GM23338 (cell line): ENCODE results near the gene LRRC38. TPM values are rescaled to one million over a fixed set of nuclear protein-coding genes. Genes with fewer than 3 reads are reported as not detected.

Experiments
- ATAC-seq: fragments of 200-7000 bp; cut with Tn5 transposase; 3 replicates; pipeline ENCODE4 v1.9.1; 2020
- DNase-seq: peaks from one replicate; pipeline ENCODE4 v3.0.0-alpha.2; 2015; ENCODE audit warnings: low spot score
- H2AFZ ChIP-seq: fragments of 200-600 bp; sonication (generic); 2 replicates; pipeline ENCODE4 v1.8.0; 2016; ENCODE audit warnings: antibody characterized with exemption, mild to moderate bottlenecking, moderate library complexity
- H3F3A ChIP-seq: fragments of 200-600 bp; sonication (generic); replicated peaks from 2 replicates; pipeline ENCODE4 v1.8.0; 2017; ENCODE audit warnings: antibody characterized with exemption, mixed run types, low read depth
- H3K27ac ChIP-seq: fragments of 200-600 bp; sonication (generic); 2 replicates; pipeline ENCODE4 v1.6.1; 2016; ENCODE audit warnings: low read depth
- H3K27me3 ChIP-seq: fragments of 200-600 bp; sonication (generic); 2 replicates; pipeline ENCODE4 v1.8.0; 2016; ENCODE audit warnings: mild to moderate bottlenecking, mixed run types, moderate library complexity; ENCODE audit not compliant: insufficient read depth
- H3K36me3 ChIP-seq: fragments of 200-600 bp; sonication (generic); 2 replicates; pipeline ENCODE4 v1.8.0; 2016; ENCODE audit warnings: mild to moderate bottlenecking; ENCODE audit not compliant: insufficient read depth
- H3K4me1 ChIP-seq: fragments of 200-600 bp; sonication (generic); 2 replicates; pipeline ENCODE4 v1.8.0; 2016; ENCODE audit warnings: mild to moderate bottlenecking, moderate library complexity; ENCODE audit not compliant: insufficient read depth
- H3K4me2 ChIP-seq: fragments of 200-600 bp; sonication (generic); 2 replicates; pipeline ENCODE4 v1.7.1; 2017; ENCODE audit warnings: mixed run types
- H3K4me3 ChIP-seq: fragments of 200-600 bp; sonication (generic); 2 replicates; pipeline ENCODE4 v1.6.1; 2016; ENCODE audit warnings: mixed run types
- H3K79me2 ChIP-seq: fragments of 200-600 bp; sonication (generic); replicated peaks from 2 replicates; pipeline ENCODE4 v1.8.0; 2017; ENCODE audit warnings: mild to moderate bottlenecking; ENCODE audit not compliant: insufficient read depth
- H3K9me2 ChIP-seq: fragments of 200-600 bp; sonication (generic); 2 replicates; pipeline ENCODE4 v1.8.0; 2017; ENCODE audit not compliant: insufficient read depth
- H4K20me1 ChIP-seq: fragments of 200-600 bp; sonication (generic); replicated peaks from 2 replicates; pipeline ENCODE4 v1.8.0; 2017; ENCODE audit warnings: mild to moderate bottlenecking; ENCODE audit not compliant: insufficient read depth
- H3K27ac Mint-ChIP-seq: 2 replicates; pipeline ENCODE4 v1.8.0; 2020; ENCODE audit warnings: inconsistent platforms, mild to moderate bottlenecking, moderate library complexity, mixed read lengths
- H3K27me3 Mint-ChIP-seq: 3 replicates; pipeline ENCODE4 v1.8.0; 2022; ENCODE audit warnings: low read depth, mild to moderate bottlenecking, moderate library complexity, mixed read lengths, inconsistent platforms; ENCODE audit not compliant: insufficient read depth, poor library complexity
- H3K36me3 Mint-ChIP-seq: 3 replicates; pipeline ENCODE4 v1.8.0; 2021; ENCODE audit warnings: low read depth, mild to moderate bottlenecking, inconsistent platforms, moderate library complexity, mixed read lengths
- H3K4me1 Mint-ChIP-seq: 3 replicates; pipeline ENCODE4 v1.8.0; 2020; ENCODE audit warnings: mild to moderate bottlenecking, inconsistent platforms, mixed read lengths
- H3K4me3 Mint-ChIP-seq: 3 replicates; pipeline ENCODE4 v1.8.0; 2021; ENCODE audit warnings: moderate library complexity, mild to moderate bottlenecking, inconsistent platforms, mixed read lengths
- H3K9me3 Mint-ChIP-seq: 3 replicates; pipeline ENCODE4 v1.8.0; 2020; ENCODE audit warnings: moderate library complexity, mild to moderate bottlenecking, inconsistent platforms, mixed read lengths
- EZH2 ChIP-seq: fragments of 200-600 bp; sonication (generic); IDR thresholded peaks from one replicate; pipeline ENCODE4 v1.8.0; 2017; ENCODE audit warnings: antibody characterized with exemption, mild to moderate bottlenecking, low read depth; ENCODE audit not compliant: unreplicated experiment
- JUNB ChIP-seq: IDR thresholded peaks from one replicate; pipeline ENCODE4 v1.6.1; 2016; ENCODE audit warnings: antibody characterized with exemption; ENCODE audit not compliant: unreplicated experiment
- NANOG ChIP-seq: IDR thresholded peaks from 2 replicates; pipeline ENCODE4 v1.6.1; 2016; ENCODE audit warnings: antibody characterized with exemption, borderline replicate concordance
- ZNF114 ChIP-seq: fragments of 250-450 bp; sonication (Bioruptor Pico); IDR thresholded peaks from 2 replicates; pipeline ENCODE4 v1.5.0; 2020; ENCODE audit warnings: mild to moderate bottlenecking, moderate library complexity
- ZNF331 ChIP-seq: fragments of 250-450 bp; sonication (Bioruptor Pico); IDR thresholded peaks from 2 replicates; pipeline ENCODE4 v1.5.0; 2020; ENCODE audit warnings: low read depth, mild to moderate bottlenecking, moderate library complexity
- polyA plus RNA-seq: library from polyadenylated mRNA; unstranded; fragments of >200 nt; fragmentation: Nextera tagmentation; extraction: Ambion mirVana; gene quantifications from 2 replicates; pipeline ENCODE4 v1.2.1, GENCODE V29; 2016
- total RNA-seq: library from RNA; depleted of rRNA; stranded (reverse); fragments of >200 nt; shearing (Covaris generic); gene quantifications from 2 replicates; pipeline ENCODE4 v1.2.3, GENCODE V29; 2014
- TF ChIP-seq, protein P1 (sequence below): IDR thresholded peaks from one replicate; pipeline ENCODE4 v1.6.1; 2018; ENCODE audit warnings: antibody characterized with exemption; ENCODE audit not compliant: unreplicated experiment
- TF ChIP-seq, protein P2 (sequence below): fragments of 250-450 bp; sonication (Bioruptor Pico); IDR thresholded peaks from 2 replicates; pipeline ENCODE4 v1.5.0; 2020; ENCODE audit warnings: mild to moderate bottlenecking, moderate library complexity

The LRRC38 gene
- total and polyA plus RNA-seq, 2 experiments from 2014 or later = 0.17 TPM; not detected in 1

DNA sequence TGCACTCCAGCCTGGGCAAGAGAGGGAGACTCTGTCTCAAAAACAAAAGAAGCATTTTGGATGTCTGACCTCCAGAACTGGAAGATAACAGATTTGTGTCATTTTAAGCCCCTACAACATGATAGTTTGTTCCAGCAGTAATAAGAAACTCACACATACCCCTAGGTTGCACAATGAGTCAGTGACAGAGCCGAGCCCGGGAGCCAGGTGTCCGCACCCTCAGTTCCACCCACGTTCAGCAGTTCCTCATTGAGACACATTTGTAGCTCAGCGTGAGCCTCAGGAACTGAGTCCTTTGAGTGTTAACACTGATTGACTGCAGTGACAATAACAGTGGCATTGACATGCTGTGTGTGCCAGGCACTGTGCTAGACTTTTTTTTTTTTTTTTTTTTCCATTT, 19.8 kb downstream of the LRRC38 start:
- H3K4me2 ChIP-seq = no peak overlapping the region
- Mint-ChIP-seq H3K36me3 (no peaks in the 10 kb centered on the region), H3K4me3 (no peak overlapping the region), H3K9me3 (no peaks in the 10 kb centered on the region), H3K27me3 (peaks cover 2% of the 10 kb centered on the region), H3K27ac (no peak overlapping the region), H3K4me1 (peaks cover 14% of the 10 kb centered on the region)
- H3K79me2 ChIP-seq = no peaks in the 10 kb centered on the region
- no peaks in the 10 kb centered on the region for H3K27me3 ChIP-seq
- DNase-seq = no peak
- no peak for ATAC-seq
- H4K20me1 ChIP-seq = no peaks in the 10 kb centered on the region
- H2AFZ ChIP-seq = no peak overlapping the region
- no peak overlapping the region for H3K4me3 ChIP-seq
- no peak overlapping the region for H3K27ac ChIP-seq
- H3K9me2 ChIP-seq = no peaks in the 10 kb centered on the region
- no peaks in the 10 kb centered on the region for H3F3A ChIP-seq
- H3K36me3 ChIP-seq = no peaks in the 10 kb centered on the region
- TF ChIP-seq NANOG (no peak), EZH2 (no peak), JUNB (no peak), ZNF114 (CRISPR knock-in tag) (no peak), ZNF331 (CRISPR knock-in tag) (no peak)
- TF ChIP-seq, protein P1, sequence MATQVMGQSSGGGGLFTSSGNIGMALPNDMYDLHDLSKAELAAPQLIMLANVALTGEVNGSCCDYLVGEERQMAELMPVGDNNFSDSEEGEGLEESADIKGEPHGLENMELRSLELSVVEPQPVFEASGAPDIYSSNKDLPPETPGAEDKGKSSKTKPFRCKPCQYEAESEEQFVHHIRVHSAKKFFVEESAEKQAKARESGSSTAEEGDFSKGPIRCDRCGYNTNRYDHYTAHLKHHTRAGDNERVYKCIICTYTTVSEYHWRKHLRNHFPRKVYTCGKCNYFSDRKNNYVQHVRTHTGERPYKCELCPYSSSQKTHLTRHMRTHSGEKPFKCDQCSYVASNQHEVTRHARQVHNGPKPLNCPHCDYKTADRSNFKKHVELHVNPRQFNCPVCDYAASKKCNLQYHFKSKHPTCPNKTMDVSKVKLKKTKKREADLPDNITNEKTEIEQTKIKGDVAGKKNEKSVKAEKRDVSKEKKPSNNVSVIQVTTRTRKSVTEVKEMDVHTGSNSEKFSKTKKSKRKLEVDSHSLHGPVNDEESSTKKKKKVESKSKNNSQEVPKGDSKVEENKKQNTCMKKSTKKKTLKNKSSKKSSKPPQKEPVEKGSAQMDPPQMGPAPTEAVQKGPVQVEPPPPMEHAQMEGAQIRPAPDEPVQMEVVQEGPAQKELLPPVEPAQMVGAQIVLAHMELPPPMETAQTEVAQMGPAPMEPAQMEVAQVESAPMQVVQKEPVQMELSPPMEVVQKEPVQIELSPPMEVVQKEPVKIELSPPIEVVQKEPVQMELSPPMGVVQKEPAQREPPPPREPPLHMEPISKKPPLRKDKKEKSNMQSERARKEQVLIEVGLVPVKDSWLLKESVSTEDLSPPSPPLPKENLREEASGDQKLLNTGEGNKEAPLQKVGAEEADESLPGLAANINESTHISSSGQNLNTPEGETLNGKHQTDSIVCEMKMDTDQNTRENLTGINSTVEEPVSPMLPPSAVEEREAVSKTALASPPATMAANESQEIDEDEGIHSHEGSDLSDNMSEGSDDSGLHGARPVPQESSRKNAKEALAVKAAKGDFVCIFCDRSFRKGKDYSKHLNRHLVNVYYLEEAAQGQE = no peak
- TF ChIP-seq, protein P2, sequence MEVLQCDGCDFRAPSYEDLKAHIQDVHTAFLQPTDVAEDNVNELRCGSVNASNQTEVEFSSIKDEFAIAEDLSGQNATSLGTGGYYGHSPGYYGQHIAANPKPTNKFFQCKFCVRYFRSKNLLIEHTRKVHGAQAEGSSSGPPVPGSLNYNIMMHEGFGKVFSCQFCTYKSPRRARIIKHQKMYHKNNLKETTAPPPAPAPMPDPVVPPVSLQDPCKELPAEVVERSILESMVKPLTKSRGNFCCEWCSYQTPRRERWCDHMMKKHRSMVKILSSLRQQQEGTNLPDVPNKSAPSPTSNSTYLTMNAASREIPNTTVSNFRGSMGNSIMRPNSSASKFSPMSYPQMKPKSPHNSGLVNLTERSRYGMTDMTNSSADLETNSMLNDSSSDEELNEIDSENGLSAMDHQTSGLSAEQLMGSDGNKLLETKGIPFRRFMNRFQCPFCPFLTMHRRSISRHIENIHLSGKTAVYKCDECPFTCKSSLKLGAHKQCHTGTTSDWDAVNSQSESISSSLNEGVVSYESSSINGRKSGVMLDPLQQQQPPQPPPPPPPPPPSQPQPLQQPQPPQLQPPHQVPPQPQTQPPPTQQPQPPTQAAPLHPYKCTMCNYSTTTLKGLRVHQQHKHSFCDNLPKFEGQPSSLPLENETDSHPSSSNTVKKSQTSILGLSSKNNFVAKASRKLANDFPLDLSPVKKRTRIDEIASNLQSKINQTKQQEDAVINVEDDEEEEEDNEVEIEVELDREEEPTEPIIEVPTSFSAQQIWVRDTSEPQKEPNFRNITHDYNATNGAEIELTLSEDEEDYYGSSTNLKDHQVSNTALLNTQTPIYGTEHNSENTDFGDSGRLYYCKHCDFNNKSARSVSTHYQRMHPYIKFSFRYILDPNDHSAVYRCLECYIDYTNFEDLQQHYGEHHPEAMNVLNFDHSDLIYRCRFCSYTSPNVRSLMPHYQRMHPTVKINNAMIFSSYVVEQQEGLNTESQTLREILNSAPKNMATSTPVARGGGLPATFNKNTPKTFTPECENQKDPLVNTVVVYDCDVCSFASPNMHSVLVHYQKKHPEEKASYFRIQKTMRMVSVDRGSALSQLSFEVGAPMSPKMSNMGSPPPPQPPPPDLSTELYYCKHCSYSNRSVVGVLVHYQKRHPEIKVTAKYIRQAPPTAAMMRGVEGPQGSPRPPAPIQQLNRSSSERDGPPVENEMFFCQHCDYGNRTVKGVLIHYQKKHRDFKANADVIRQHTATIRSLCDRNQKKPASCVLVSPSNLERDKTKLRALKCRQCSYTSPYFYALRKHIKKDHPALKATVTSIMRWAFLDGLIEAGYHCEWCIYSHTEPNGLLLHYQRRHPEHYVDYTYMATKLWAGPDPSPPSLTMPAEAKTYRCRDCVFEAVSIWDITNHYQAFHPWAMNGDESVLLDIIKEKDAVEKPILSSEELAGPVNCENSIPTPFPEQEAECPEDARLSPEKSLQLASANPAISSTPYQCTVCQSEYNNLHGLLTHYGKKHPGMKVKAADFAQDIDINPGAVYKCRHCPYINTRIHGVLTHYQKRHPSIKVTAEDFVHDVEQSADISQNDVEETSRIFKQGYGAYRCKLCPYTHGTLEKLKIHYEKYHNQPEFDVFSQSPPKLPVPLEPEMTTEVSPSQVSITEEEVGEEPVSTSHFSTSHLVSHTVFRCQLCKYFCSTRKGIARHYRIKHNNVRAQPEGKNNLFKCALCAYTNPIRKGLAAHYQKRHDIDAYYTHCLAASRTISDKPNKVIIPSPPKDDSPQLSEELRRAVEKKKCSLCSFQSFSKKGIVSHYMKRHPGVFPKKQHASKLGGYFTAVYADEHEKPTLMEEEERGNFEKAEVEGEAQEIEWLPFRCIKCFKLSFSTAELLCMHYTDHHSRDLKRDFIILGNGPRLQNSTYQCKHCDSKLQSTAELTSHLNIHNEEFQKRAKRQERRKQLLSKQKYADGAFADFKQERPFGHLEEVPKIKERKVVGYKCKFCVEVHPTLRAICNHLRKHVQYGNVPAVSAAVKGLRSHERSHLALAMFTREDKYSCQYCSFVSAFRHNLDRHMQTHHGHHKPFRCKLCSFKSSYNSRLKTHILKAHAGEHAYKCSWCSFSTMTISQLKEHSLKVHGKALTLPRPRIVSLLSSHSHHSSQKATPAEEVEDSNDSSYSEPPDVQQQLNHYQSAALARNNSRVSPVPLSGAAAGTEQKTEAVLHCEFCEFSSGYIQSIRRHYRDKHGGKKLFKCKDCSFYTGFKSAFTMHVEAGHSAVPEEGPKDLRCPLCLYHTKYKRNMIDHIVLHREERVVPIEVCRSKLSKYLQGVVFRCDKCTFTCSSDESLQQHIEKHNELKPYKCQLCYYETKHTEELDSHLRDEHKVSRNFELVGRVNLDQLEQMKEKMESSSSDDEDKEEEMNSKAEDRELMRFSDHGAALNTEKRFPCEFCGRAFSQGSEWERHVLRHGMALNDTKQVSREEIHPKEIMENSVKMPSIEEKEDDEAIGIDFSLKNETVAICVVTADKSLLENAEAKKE = no peak
- H3K4me1 ChIP-seq = peaks cover 6% of the 10 kb centered on the region
